CD4-positive, alpha-beta T cell treated with Interferon gamma for 1 hour (primary cell): ENCODE results near the gene FMN1.

Experiments
- DNase-seq: peaks from one replicate; pipeline ENCODE4 v3.0.0-alpha.2; 2020

FMN1 gene

DNA sequence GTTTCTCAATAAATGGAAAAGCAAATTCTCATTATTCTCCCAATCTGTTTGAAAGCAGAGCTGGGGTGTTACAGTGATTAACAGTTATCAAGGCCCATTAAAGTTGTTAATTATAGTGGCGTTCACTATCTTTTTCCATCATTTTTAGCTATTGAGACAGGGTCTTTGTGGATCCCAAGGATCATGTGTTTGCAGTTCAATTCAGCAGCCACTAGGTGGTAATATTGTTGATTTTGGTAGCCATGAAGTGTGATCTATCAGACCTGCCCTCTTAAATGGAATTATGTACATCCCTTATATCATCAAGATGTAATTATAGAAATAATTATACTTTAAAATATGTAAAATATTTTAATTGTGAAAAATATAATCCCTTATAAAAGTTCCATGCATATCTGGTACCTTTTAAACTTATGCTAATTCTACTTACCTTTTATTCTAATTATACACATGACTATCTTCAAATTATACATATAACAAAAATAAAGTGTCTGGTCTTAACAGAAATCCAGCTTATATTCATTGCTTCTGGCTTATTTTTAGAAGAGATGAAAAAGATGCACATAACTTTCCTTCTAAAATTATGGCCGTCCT lies 350.3 kb downstream of the FMN1 start:
- no peak for DNase-seq

- DNase-seq: no peak
Measured at GRCh38 chr15:32843219-32843815, 351.2 kb downstream of the FMN1 start.

DNA sequence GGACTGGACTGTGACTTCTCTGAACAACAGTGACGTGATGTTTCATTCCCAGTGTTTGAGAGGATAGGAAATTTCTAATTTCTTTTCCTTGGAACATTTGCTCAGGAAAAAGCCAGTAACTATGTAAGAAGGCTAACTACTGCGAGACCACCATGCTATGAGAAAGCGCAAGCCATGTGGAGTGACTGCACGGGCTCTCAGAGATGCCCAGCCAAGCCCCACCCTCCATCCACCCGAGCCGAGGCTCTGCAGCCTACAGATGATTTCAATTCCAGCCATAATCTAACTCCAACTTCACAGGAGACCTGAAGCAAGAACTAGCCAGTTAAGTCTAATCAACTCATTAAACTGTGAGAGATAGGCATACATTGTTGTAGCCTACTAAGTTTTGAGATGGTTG lies 352.4 kb downstream of the FMN1 start:
- DNase-seq: no peak

DNA sequence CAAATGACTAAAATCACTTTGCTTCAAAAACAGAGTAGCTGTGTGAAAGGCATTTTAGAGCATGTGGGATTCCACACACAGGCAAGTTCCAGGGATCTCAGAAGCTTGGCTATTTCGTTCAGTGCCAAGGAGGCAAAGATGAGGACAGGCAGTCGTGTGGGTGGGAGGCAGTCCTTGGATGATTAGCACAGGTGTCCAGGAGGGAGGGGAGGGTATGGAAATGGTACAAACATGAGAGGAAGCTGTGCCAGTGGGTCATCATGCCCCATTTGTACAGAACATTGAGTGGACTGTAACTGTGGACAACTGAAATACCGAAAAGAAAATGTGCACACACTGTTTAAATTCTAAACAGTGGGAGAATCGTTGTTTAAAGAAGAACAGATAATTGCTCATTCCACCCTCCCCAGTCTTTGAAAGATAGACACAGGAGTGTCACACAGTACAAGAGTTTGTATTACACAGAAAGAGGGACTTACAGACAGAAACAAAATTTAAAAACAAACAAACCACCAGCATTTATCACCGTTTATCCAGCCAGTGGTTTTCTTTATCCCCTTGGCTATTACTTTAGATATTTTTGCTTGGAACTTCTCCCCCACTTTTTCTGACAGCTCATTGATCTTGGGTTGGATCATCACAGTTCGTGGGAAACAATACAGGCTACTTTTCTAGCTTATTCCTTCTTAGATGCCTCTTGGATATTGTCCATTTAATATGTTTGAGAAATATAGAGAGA lies 353.8 kb downstream of the FMN1 start:
- no peak for DNase-seq

DNA sequence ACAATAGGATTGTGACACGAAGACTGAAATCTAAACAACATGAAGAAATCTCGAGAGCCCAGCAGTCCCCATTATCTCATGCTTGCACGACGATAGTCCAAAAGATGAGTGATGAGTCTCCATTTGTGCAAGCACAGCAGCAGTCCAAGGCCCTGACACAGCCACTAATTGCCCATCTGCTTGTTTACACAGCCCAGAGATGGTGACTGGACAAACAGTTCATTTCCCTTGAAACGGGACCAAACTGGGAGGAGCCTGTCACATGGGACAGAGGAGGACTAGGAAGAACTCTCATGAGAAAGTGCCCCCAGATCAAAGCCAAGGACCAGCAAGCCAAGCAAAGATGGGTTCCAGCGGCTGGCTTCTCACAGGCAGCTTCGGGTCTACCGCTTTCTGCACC lies 355.7 kb downstream of the FMN1 start:
- DNase-seq: no peak

- DNase-seq: no peak
Measured at GRCh38 chr15:32838338-32838737, 356.2 kb downstream of the FMN1 start.

DNA sequence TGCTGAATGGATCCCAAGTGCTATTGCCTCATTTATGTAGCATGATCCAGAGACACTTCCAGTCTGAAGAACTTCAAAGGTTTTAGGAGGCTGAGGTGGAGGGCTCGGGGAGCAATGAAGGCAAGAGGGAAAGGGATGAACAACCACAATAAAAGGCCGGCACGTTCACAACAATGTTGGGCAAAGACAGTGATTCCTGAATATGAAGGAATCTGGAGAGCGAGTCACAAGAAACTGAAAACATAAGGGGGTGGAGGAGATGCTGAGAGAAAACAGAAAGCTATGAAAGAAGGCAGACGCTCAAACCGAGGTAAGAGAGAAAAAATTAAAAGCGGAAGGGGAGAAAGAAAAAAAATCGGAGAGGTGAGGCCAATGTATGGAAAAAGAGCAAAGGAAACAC lies 356.6 kb downstream of the FMN1 start:
- DNase-seq: no peak

GRCh38 chr15:32834156-32834555 lies 360.4 kb downstream of the FMN1 start:
- no peak for DNase-seq

GRCh38 chr15:32833379-32833821 lies 361.1 kb downstream of the FMN1 start:
- no peak for DNase-seq

DNA sequence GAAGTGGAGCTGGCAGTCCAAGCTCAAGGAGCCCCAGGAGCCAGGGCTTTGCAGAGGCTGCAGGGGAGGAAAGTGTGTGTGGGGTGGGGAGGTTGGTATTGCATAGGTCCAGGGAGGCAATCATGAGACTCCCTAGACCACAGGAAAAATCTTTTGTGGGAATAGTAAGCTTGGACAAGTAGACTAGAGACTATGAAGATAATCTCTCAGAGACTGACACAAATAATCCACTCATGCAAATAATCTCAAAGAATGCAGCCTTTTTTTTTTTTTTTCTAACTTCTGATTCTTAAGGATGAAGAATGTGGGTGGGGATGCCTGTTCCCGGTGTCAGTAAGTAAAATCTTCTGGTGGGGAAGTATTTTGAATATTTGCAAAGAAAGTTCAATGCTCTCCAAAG lies 363.0 kb downstream of the FMN1 start:
- DNase-seq: no peak

- DNase-seq: no peak
Measured at GRCh38 chr15:32830241-32830640, 364.3 kb downstream of the FMN1 start.

GRCh38 chr15:32829436-32829835 lies 365.1 kb downstream of the FMN1 start:
- no peak for DNase-seq

GRCh38 chr15:32828507-32829186 lies 365.9 kb downstream of the FMN1 start:
- DNase-seq: no peak

DNA sequence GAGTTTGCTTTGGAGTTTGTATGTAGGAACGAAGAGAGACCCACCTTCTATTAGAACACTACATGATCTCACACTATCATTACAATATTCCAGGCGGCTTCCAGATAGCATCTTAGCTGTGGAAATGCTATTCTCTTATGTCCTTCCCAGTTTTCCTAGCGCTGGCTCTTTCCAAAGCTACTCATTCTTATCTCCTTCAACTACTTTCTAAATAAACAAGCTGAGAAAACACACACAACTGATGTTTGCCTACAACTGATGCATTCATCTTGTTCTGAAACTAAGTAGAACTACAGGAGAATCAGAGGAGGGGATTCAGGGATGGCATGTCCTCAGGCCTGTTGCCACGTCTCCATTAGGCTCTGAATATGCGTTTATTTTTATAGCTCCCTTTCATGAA lies 367.8 kb downstream of the FMN1 start:
- no peak for DNase-seq

GRCh38 chr15:32825219-32825618 lies 369.3 kb downstream of the FMN1 start:
- no peak for DNase-seq

- DNase-seq: no peak
Measured at GRCh38 chr15:32824777-32825176, 369.7 kb downstream of the FMN1 start.

DNA sequence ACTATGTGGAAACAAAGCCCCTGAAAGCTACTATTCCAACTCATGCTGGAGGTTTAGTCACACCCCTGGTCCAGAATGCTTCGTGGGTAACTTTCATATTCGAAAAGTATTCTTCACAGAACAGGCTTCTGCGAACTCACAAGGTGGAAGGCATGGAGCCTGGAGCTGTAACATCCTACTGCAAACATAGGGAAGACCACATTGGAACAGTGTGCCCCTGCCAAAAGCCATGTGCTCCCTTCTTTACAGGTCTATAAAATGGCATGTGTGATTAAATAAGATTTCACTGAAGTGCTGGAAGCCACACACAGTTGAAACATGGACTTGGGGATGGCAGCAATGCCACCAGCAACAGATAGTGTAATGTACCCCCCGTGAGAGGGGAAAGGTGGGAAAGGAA lies 370.8 kb downstream of the FMN1 start:
- DNase-seq: no peak

DNA sequence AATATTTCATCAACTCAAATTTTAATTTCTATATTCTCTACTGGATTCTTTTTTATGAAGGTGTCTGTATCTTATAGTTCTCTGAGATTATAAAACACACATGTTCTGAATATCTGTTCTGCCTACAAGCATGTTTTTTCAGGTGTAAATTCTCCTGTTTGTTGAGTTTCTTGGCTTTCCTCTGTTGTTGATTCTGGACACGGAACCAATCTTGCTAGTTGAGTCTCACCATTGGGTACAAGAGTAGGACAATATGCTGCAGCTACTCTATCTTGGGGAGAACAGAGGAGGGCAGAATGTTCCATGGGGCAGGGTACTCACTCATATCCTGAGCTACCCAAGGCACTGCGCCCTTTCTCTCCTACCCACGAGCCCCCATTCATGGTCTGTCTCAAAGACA lies 371.8 kb downstream of the FMN1 start:
- DNase-seq: no peak

- no peak for DNase-seq
Measured at GRCh38 chr15:32819448-32819847, 375.1 kb downstream of the FMN1 start.

GRCh38 chr15:32818758-32819447 lies 375.6 kb downstream of the FMN1 start:
- DNase-seq: no peak

- no peak for DNase-seq
Measured at GRCh38 chr15:32817577-32817976, 376.9 kb downstream of the FMN1 start.

- no peak for DNase-seq
Measured at GRCh38 chr15:32807331-32807730, 387.2 kb downstream of the FMN1 start.

DNA sequence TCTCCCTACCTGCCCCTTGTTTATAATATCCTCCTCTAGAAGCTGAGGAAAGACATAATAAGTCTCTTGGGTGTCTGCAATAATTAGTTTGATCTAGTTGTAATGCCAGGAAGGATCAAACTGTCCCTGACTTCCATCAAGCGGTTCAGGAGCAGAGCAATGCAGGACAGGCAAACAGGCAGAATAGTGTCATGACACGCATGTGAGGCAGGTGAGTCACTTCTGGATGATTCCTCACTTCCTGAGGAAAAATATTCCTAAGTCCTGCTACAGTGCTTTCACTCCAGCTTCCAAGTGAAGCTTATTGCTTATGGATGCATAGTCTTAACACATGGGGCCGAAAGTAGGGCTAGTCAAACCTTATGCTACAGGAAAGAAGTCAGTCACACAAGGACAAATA lies 390.9 kb downstream of the FMN1 start:
- no peak for DNase-seq
